Activated CD8-positive, alpha-beta memory T cell treated with anti-CD3 and anti-CD28 coated beads, Interleukin-2, amount 50 U/mL, for 1 hour (primary cell): ENCODE measurements around the gene NXPE1.

ENCODE experiments used
- DNase-seq: peaks from one replicate; pipeline ENCODE4 v3.0.0-alpha.2; 2020; ENCODE audit errors: extremely low read depth

The NXPE1 gene

DNA sequence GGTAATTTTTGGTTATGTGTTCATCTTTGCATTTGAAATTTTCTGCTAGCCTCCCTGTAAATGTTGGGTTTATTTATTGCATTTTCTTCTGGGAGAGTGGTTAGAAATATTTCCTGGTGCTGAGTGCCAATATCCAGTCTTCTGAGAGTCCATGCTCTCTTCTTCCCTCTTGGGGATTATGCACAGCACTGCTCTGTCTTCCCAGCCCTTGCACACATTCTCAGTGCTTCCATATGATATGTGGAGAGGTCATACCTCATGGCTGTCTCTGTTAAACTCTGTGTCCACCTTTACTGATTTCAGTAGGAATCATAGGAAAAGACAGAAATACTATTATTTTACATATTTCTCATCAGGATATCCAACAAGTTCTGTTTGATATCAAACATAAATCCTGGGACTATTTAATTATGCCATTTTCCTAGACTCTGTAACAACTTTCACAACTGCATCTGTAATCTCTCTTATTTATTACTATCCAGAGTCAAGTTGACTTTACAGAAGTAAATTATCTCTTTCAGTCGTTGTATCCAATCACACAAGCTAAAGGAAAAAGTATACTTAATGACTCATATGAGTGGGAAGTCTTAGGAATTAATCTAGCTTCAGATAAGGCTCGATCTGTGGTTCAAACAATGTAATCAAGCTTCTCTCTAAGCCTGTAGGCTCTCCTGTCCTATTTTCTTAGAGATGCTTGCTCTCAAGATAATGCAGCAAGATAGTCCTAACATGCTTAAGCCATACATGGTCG, 2.7 kb upstream of the NXPE1 start:
- DNase-seq: no peak

DNA sequence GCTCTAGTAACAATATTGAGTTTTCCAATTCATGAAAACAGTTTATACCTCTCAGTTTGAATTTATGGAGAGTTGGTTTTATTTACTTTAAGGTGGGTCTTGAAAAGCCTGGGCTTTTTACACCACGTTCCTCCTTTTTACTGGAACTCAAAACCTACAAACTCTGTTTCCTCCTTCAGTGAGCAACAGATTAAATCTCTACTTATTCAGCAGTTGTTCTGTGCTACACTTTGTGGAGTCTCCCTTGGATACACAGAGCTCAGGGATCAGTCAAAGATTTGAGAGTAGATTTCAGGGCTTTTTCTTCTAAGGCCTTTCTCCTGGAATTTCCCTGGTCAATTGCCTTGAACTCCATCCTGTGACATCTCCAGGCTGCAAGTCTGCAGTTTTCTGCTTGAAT, 3.5 kb downstream of the NXPE1 start:
- DNase-seq: no peak

DNA sequence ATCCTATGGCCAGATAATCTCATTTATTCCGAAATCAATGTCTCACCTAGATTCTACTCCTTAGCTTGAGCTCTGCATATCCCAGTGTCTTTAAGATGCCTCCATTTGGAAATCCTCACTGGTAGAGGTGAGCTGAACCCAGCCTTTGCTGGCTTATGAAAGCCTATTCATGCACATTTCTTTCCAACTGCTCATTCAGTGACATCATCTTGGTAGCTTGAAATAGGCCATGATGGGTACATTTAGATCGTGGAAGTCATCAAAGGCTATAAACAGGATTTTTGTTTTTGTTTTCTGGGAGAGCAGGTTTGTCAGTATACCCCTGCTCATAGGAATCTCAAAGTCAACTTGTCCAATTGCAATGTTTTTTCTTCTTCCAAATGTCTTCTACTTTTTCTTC, 6.0 kb downstream of the NXPE1 start:
- DNase-seq: no peak

DNA sequence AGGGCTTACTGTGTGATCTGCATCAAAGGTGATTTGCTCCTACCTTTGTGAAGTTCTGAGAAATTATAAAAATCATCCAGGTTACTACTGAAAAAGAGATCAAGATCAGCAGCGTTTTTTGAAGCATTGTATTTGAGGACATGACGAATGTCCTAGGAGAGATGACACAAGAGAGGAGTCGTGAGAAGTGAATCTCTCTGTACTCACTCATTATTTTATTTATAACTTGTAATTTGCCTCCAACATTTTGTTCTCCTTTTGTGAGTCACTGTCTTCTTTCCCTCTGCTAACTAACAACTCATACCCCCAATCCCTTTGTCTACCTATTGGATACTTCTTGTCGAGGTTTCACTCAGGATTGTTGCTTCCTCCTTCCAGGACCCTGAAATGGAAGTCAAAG, 8.6 kb downstream of the NXPE1 start:
- DNase-seq: no peak

DNA sequence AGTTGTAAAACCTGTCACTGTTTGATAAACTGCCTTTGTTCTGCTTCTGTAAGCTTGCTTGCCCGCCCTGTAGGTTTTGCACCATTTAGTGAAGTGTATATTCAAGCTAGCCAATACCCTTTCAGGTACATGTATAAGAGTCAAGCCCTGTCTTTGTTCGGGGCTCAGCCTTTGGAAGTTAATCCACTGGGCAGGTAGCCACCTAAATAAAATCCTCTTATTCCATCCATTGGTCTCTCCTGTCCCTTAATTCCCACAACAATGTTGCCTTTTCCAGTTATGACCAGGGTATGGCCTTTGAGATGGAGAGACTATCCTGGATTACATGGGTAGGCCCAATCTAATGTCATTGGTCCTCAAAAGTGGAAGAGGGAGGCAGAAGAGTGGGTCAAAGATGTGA, 34.0 kb downstream of the NXPE1 start:
- DNase-seq: no peak

DNA sequence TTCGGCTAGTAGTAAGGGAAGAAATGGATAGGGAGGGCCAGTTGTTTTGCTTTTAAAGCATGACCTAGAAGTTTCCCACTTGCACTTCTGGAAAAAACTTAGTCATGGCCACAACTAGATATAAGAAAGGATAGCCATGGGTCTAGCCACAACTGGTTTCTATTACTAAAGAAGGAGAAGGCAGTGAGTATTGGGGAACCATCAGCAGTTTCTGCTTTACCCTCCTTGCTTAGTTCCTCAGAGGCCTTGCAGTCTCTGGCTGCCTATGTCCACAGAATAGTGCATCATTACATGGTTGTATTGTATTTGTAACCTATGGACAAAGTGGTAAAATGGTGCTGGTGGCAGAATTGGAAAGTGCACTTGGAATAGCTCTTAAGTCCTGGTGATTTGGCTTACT, 35.6 kb downstream of the NXPE1 start:
- DNase-seq: no peak

DNA sequence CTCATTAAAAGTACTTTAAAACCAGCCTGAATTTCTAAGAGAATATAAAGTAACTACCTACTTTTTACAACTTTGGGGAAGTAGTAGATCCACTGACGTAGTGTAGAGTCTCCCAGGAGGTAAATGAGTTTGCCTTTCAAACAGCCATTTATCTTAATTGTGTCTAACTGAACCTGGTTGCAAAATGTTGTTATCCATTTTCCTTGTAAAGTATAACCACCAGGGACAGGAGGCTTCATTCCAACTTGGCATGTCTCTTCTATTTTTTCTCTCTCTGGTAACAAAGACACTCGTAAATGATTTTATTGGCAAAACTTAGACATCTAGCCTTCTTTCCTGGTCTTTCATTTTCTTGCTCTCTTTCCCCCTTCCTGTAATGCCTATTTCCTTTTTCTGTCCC, 36.9 kb downstream of the NXPE1 start:
- no peak for DNase-seq

DNA sequence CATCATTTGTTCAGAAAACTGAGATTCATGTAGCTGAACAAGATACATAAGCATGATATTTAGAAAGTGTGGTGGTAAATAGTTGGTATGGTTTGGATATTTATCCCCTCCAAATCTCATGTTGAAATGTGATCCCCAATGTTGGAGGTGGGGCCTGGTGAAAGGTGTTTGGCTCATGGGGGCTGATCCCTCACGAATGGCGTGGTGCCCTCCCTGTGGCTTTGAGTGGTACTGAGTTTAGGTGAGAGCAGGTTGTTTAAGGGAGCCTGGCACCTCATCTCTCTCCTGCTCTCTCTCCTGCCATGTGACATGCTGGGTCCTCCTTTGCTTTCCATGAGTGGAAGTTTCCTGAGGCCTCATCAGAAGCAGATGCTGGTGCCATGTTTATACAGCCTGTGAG, 48.1 kb downstream of the NXPE1 start:
- DNase-seq: no peak

DNA sequence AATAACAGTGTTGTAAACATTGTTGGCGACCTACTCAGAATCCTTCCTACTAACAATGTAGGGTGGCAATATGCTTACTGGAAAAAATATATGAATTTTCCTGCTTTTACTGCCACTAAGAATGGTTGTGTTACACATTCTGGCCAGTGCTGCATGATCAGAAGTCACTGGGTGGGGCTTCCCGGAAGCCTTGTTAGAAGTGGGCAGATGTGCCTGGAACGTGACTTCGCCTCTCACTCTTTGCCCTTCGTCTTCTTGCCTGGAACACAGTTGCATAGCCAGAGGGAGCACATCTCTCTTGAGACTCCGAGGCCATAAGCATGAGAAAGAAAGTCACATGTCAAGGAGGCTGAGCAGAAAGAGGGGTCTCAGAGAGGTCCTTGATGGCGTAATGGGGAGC, 48.6 kb downstream of the NXPE1 start:
- DNase-seq: no peak

DNA sequence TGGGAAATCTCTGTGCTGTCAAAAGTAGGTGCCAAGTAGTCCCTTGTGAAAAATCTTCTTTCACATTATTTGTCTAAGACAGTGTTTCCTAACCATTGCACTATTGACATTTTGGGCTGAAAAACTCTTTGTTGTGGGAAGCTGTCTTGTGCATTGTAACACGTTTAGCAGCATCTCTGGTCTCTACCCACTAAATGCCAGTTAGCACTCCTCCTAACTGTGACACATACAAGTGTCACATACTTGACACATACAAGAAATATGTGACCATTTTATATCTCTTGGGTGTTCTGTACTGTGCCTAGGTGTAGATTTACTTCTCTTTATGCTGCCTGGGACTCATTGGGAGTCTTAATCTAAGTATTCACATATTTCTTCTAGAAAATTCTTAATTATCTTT, 57.8 kb downstream of the NXPE1 start:
- DNase-seq: no peak

DNA sequence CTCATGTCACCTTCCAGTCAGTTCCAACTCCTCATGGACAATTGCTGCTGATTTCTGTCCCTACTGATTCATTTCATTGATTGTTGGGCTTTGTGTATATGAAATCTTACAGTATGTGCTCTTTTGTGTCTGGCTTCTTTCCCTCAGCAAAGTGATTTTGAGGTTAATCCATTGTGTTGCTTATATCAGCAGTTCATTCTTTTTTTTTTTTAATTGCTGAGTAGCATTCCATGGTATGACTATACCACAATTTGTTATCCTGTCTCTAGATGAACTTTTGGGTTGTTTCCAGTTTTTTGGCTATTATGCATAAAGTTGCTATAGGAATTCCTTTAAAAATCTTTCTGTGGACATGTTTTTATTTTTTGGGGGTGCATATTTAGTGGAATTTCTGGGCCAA, 59.9 kb downstream of the NXPE1 start:
- DNase-seq: no peak

DNA sequence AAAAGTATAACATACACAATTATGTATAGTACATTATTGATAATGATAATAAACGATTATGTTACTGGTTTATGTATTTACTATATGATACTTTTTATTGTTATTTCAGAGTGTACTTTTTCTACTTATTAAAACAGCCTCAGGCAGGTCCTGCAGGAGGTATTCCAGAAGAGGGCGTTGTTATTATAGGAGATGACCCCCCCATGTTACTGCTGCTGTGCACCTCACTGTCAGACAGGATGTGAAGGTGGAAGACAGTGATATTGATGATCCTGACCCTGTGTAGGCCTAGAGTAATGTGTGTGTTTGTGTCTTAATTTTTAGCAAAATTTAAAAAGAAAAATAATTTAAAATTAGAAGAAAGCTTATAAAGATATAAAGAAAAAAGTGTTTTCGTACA, 62.8 kb downstream of the NXPE1 start:
- no peak for DNase-seq

DNA sequence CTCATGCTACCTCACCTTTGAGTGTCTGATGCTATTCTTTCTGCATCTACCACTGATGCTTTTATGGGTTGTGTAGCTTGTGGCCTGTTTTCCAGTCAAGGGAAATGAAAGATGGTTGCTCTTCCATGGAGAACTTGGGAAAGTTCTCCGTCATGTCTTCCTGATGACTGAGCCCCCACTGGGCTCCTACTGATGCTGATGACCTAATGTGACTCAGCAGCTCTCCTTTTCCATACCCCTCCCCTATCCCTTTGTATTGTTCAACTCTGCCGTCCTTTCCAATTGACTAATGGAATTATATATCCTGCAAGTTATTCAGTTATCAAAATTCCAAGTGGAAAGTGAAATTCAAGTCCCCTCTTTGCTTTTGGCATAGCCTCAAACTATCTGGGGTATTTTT, 75.8 kb downstream of the NXPE1 start:
- DNase-seq: no peak

DNA sequence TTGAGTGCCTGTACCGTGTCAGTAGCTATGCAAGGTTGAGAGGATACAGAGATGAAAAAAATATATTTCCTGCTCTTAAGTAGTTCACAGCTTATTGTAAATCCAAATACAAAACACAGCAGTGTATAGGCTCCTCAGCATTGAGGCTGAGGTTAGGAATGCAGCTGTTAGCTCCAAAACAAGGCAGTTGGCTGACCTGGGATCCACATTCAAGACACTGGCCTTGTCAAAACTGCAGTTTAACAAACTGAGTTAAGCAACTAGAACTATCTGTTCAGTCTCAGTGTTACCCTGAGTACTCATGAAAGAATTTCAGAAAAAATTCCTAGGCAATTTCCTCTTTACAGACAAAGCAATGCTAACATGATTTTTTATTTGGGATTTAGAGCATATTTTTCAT, 77.6 kb downstream of the NXPE1 start:
- no peak for DNase-seq

DNA sequence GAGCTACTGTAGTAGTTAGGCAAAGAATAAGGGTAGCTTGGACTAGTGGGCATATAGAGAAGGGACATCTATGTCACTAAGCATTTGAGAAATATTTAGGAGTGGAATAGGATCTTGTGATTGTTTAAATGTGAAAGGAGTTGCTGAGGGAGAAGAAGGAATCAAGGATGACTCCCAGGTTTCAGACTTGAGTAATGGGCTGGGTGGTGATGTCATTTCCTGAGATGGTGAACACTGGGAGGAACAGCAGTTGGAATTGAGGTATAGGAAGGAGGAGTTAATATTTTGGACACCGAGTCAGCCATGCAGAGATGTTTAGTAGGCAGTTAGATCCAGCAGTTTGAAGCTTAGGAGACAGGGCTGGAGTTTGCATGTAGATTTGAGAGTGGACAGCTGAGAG, 80.3 kb downstream of the NXPE1 start:
- no peak for DNase-seq

DNA sequence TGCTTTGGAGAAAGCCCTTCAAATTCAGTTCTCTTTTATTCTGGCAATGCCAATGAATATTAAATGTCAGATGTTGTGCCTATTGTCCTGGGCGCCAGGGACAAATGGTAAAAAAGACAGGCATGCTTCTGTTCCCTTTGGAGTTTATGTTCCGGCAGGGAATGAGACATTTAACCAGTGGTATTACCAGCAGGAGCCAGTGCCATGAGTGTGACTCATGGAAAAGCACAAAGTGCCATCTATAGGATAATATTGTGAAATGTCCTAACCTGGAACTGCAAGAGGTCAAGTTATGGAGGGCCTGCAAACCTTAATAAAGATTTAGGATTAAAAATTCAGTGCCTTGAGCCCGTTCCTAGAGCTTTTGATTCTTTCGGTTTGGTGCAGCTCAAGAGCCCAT, 80.9 kb downstream of the NXPE1 start:
- DNase-seq: no peak

DNA sequence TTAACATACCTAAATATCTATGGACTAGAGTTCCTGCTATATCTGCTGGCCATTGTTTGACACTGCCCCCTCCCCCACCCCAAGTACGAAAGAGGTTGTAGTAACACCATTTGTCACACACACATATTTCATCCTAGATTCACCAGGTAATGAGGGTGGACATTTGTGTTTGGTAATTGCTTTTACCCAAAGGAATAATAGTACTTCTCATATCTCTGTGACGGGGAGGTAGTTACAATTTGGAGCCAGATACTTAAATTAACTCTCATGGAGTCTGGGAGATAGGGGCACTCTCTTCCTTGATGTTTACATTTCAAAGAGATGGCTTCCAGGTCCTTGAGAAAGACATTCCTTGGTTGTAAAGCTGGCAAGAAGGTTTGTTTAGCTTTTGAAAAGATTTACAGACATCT, 81.7 kb downstream of the NXPE1 start:
- no peak for DNase-seq

DNA sequence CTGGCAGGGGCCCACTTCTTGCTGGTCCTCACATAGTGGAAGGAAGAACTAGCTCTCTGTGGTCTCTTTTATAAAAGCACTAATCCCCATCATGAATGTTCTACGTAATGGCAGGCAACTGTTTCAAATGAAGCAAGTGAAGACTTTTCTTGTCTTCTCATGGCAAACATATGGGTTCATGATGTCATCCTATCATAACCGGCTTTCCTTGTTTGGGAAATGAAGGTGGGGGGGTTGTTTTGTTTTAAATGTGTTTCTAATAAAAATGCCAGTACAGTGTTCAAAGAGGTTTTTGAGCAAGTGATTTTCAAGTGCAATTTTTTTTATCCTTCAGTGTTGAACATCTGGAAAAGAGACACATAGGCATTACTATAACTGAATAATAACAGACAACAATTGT, 87.0 kb downstream of the NXPE1 start:
- no peak for DNase-seq
